ENCODE results near the gene GCK. TPM values are rescaled to one million over a fixed set of nuclear protein-coding genes. Genes with fewer than 3 reads are reported as not detected.
"Not testable (repeated sequence)": the region's sequence is repeated elsewhere in the genome, so short reads cannot be mapped to it uniquely, and the experiment has no call there.

GCK gene
- total RNA-seq, 1 experiment from 2014 or later = not detected

DNA sequence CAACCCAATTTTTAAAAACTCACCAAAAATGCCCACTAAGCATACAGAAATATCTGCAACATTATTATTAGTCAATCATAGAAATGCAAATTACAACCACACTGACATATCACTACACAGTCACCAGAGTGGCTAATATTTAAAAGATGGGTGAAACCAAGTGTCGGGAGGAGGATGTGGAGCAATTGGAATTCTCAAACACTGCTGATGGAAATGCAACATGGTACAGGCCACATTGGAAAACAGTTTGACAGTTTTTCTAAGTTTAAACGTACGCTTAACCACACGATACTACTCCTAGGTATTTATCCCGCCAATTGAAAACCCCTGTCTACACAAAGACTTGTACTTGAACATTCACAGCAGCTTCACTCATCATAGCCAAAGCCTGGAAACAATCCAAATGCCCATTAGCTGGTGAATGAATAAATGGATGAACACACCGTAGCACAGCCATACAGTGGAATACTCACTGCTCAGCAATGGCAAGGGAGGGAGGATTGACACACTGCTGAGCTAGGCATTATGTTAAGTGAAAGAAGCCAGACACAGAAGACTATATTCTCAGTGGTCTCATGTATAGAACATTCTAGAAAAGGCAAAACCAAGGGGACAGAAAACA is 16.3 kb downstream of the GCK start:
- Histone ChIP-seq H3K27me3 (replicated peaks; ENCODE audit: control insufficient read depth, insufficient read depth, low read length) (no peaks in the 10 kb centered on the region), H3K4me3 (ENCODE audit: low read depth, low read length) (no peak overlapping the region), H3K36me3 (ENCODE audit: control insufficient read depth, insufficient read depth, low read length) (no peaks in the 10 kb centered on the region), H3K9me3 (no peaks in the 10 kb centered on the region), H3K4me1 (no peaks in the 10 kb centered on the region)
- no peaks in the 10 kb centered on the region for H3K9me3 Mint-ChIP-seq (ENCODE audit: unreplicated experiment)
- H3K36me3 Mint-ChIP-seq (ENCODE audit: insufficient read depth, unreplicated experiment) = no peaks in the 10 kb centered on the region
- H3K27me3 Mint-ChIP-seq (ENCODE audit: insufficient read depth, unreplicated experiment) = peaks cover 11% of the 10 kb centered on the region
- TF ChIP-seq, protein P1, sequence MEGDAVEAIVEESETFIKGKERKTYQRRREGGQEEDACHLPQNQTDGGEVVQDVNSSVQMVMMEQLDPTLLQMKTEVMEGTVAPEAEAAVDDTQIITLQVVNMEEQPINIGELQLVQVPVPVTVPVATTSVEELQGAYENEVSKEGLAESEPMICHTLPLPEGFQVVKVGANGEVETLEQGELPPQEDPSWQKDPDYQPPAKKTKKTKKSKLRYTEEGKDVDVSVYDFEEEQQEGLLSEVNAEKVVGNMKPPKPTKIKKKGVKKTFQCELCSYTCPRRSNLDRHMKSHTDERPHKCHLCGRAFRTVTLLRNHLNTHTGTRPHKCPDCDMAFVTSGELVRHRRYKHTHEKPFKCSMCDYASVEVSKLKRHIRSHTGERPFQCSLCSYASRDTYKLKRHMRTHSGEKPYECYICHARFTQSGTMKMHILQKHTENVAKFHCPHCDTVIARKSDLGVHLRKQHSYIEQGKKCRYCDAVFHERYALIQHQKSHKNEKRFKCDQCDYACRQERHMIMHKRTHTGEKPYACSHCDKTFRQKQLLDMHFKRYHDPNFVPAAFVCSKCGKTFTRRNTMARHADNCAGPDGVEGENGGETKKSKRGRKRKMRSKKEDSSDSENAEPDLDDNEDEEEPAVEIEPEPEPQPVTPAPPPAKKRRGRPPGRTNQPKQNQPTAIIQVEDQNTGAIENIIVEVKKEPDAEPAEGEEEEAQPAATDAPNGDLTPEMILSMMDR (IDR thresholded peaks at IDR 0.05; ENCODE audit: insufficient read depth in 1 of 2, low read depth in 1 of 2, low read length in 1 of 2, severe bottlenecking in 1 of 2, unreplicated experiment in 1 of 2) = no peak
- H3K27ac Mint-ChIP-seq (ENCODE audit: unreplicated experiment) = no peak overlapping the region
- no peak for DNase-seq
- H3K4me1 Mint-ChIP-seq (ENCODE audit: low read depth, unreplicated experiment) = no peaks in the 10 kb centered on the region
- H3K4me3 Mint-ChIP-seq (ENCODE audit: unreplicated experiment) = no peak overlapping the region
- intact Hi-C loops (cut with micrococcal nuclease; ENCODE audit: unreplicated experiment) = no loop called here
- BruUV-seq (replicated peaks) = no TSS peak
- ChIA-PET POLR2A (no interaction called here), CTCF (no interaction called here)

DNA sequence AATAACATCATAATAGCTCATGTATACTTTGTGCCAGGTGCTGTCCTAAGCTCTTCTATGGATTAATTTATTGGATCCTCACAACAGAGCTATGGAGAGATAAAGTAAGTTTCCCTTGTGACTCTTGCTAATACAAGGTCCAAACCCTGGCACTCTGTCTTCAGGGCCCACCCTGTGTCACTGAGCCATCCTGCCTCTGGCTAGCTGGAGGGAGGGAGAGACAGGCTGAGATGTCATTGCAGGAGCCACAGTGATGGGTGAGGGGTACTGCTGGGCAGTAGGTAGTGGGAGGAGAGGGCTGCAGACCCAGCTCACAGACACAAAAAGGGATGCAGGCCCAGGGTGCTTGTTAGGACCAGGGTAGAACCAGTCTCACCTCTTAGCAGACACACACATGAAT is 16.9 kb downstream of the GCK start:
- ChIA-PET POLR2A (no interaction called here), CTCF (no interaction called here)
- no TSS peak for BruUV-seq (replicated peaks)
- H3K36me3 ChIP-seq (ENCODE audit: control insufficient read depth, insufficient read depth, low read length) = no peaks in the 10 kb centered on the region
- Mint-ChIP-seq H3K4me1 (ENCODE audit: low read depth, unreplicated experiment) (no peaks in the 10 kb centered on the region), H3K4me3 (ENCODE audit: unreplicated experiment) (no peak overlapping the region), H3K27ac (ENCODE audit: unreplicated experiment) (no peak overlapping the region), H3K27me3 (ENCODE audit: insufficient read depth, unreplicated experiment) (peaks cover 8% of the 10 kb centered on the region), H3K9me3 (ENCODE audit: unreplicated experiment) (no peaks in the 10 kb centered on the region), H3K36me3 (ENCODE audit: insufficient read depth, unreplicated experiment) (no peaks in the 10 kb centered on the region)
- H3K4me1 ChIP-seq = no peaks in the 10 kb centered on the region
- no peaks in the 10 kb centered on the region for H3K27me3 ChIP-seq (replicated peaks; ENCODE audit: control insufficient read depth, insufficient read depth, low read length)
- intact Hi-C loops (cut with micrococcal nuclease; ENCODE audit: unreplicated experiment) = no loop called here
- no peaks in the 10 kb centered on the region for H3K9me3 ChIP-seq
- H3K4me3 ChIP-seq (ENCODE audit: low read depth, low read length) = no peak overlapping the region
- TF ChIP-seq, protein P1 (IDR thresholded peaks at IDR 0.05; ENCODE audit: insufficient read depth in 1 of 2, low read depth in 1 of 2, low read length in 1 of 2, severe bottlenecking in 1 of 2, unreplicated experiment in 1 of 2) = no peak
- no peak for DNase-seq

DNA sequence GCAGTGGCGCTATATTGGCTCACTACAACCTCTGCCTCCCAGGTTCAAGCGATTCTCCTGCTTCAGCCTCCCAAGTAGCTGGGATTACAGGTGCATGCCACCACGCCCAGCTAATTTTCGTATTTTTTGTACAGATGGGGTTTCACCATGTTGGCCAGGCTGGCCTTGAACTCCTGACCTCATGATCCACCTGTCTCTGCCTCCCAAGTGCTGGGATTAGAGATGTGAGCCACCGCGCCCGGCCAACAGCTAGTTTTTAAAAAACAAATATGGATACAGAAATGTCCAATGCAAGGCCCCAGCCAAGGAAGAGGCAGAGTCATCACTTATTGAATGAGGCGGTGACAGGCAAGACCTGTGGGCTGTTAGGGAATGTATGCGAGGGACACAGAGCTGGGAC is 17.3 kb downstream of the GCK start:
- H3K36me3 ChIP-seq (ENCODE audit: control insufficient read depth, insufficient read depth, low read length); H3K4me3 ChIP-seq (ENCODE audit: low read depth, low read length); H3K36me3 Mint-ChIP-seq (ENCODE audit: insufficient read depth, unreplicated experiment); DNase-seq; H3K4me1 Mint-ChIP-seq (ENCODE audit: low read depth, unreplicated experiment); H3K9me3 Mint-ChIP-seq (ENCODE audit: unreplicated experiment); H3K27ac Mint-ChIP-seq (ENCODE audit: unreplicated experiment); H3K27me3 ChIP-seq (replicated peaks; ENCODE audit: control insufficient read depth, insufficient read depth, low read length); POLR2A ChIA-PET; H3K27me3 Mint-ChIP-seq (ENCODE audit: insufficient read depth, unreplicated experiment); H3K4me1 ChIP-seq; BruUV-seq (replicated peaks); intact Hi-C loops (cut with micrococcal nuclease; ENCODE audit: unreplicated experiment); CTCF ChIA-PET; H3K9me3 ChIP-seq; H3K4me3 Mint-ChIP-seq (ENCODE audit: unreplicated experiment): not testable (repeated sequence)

DNA sequence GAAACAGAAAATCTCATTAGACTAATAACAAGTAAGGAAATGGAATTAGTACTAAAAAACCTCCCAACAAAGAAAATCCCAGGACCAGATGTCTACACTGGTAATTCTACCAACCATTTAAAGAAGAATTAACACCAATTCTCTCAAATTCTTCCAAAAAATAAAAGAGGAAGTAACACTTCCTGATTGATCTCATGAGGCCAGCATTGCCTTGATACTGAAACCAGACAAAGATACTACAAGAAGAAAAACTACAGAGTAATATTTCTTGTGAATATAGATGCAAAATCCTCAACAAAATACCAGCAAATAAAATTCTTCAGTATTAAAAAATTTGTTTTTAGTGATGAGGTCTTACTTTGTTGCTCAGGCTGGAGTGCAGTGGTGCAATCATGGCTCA is 21.3 kb downstream of the GCK start:
- ChIA-PET POLR2A (no interaction called here), CTCF (no interaction called here)
- Mint-ChIP-seq H3K9me3 (ENCODE audit: unreplicated experiment) (no peaks in the 10 kb centered on the region), H3K4me3 (ENCODE audit: unreplicated experiment) (no peak overlapping the region), H3K27ac (ENCODE audit: unreplicated experiment) (no peak overlapping the region), H3K36me3 (ENCODE audit: insufficient read depth, unreplicated experiment) (no peaks in the 10 kb centered on the region), H3K27me3 (ENCODE audit: insufficient read depth, unreplicated experiment) (peaks cover 14% of the 10 kb centered on the region), H3K4me1 (ENCODE audit: low read depth, unreplicated experiment) (peaks cover under 1% of the 10 kb centered on the region)
- DNase-seq = no peak
- Histone ChIP-seq H3K4me3 (ENCODE audit: low read depth, low read length) (no peak overlapping the region), H3K27me3 (replicated peaks; ENCODE audit: control insufficient read depth, insufficient read depth, low read length) (no peaks in the 10 kb centered on the region), H3K9me3 (no peaks in the 10 kb centered on the region), H3K4me1 (no peaks in the 10 kb centered on the region), H3K36me3 (ENCODE audit: control insufficient read depth, insufficient read depth, low read length) (no peaks in the 10 kb centered on the region)
- BruUV-seq (replicated peaks) = no TSS peak
- TF ChIP-seq, protein P1 (IDR thresholded peaks at IDR 0.05; ENCODE audit: insufficient read depth in 1 of 2, low read depth in 1 of 2, low read length in 1 of 2, severe bottlenecking in 1 of 2, unreplicated experiment in 1 of 2) = no peak
- intact Hi-C loops (cut with micrococcal nuclease; ENCODE audit: unreplicated experiment) = no loop called here
